ENCODE data around the gene IGF1R. TPM values are rescaled to one million over a fixed set of nuclear protein-coding genes. Genes with fewer than 3 reads are reported as not detected.

IGF1R gene
- total and polyA plus RNA-seq, 2 of the 8 experiments (the other 6 are each of a cell fraction or from before 2014, with no cell fraction given), result 32.9 to 109 TPM

DNA sequence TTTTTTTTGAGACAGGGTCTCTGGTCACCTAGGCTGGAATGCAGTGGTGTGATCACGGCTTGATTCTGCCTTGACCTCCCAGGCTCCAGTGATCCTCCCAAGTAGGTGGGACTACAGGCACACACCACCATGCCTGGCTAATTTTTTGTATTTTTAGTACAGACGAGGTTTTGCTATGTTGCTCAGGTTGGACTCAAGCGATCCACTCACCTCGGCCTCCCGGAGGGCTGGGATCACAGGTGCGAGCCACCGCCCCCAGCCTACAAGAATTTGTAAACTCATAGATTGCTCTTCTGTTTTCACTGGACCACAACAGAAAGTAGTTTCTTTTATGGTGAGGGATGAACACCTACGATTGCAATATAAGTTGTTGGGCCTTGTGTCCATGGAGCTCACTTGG lies 7.4 kb downstream of the IGF1R start (continued):
- TF ChIP-seq TBP (IDR thresholded peaks at IDR 0.05; ENCODE audit: low read depth, low read length), result no peak
